Coronary artery (tissue), 2 donors: Measurements from ENCODE around the gene INSYN2A.

Source experiments
- DNase-seq: peaks from one replicate; pipeline ENCODE4 v3.0.0-alpha.2; 2017; ENCODE audit warnings: low spot score
- H3K27ac ChIP-seq, 2 donors: fragments of 200-600 bp; sonication (generic); one replicate each; pipeline ENCODE4 v1.5.1; 2016 to 2019
- H3K4me3 ChIP-seq: fragments of 200-600 bp; sonication (generic); 2 replicates; pipeline ENCODE4 v1.5.1; 2016; ENCODE audit warnings: mild to moderate bottlenecking, moderate library complexity
- CTCF ChIP-seq: fragments of 200-600 bp; sonication (generic); IDR thresholded peaks from one replicate; pipeline ENCODE4 v1.5.1; 2019; ENCODE audit warnings: antibody characterized with exemption

The INSYN2A gene

DNA sequence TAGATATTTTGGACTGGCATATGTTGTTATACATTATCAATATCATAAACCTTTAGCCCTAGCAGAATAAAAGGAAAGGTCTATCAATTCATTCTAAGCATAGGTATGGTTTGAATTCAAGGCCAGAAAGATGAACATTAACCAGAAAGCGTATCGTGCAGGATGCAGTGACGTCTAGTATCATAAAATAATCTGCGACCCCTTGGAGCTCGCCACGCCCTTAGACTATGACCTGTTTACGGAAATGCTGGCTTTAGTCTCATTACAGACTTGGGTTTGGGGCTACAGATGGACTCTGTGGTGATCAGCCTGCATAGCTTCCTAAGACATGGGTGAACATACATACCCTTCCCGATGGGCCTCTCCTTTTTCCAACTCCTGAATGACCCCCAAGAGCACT, 21.5 kb downstream of the INSYN2A start:
- TF ChIP-seq CTCF, result no peak
- DNase-seq, result no peak
- H3K4me3 ChIP-seq, result no peak overlapping the region
- H3K27ac ChIP-seq, result no peak overlapping the region

DNA sequence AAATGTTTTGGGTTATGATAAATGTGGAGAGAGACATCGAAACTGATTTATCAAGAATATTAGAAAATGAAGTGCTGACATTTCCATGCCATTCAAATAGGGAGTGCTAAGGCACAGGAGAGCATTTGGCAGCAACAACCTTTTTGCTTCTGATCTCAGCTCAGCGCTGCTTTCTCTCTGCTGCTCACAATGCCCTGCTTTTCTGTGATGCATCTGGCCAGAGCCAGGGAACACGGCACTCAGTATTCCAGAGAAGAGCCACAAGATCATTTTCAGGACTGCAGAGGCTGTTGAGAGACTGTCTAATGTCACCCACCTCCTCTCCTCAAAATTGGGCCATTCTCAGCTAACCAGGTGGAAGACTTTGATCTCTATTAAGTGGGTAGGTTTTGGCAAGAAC, 28.1 kb downstream of the INSYN2A start:
- DNase-seq, result no peak
- no peak overlapping the region for H3K4me3 ChIP-seq
- TF ChIP-seq CTCF, result no peak

GRCh38 chr10:127162841-127163240, 33.5 kb downstream of the INSYN2A start:
- Histone ChIP-seq H3K27ac (no peak overlapping the region), H3K4me3 (no peak overlapping the region)
- no peak for DNase-seq
- TF ChIP-seq CTCF, result no peak

More for the DNA sequence above, 28.1 kb downstream of the INSYN2A start:
- H3K27ac ChIP-seq, result no peak overlapping the region

DNA sequence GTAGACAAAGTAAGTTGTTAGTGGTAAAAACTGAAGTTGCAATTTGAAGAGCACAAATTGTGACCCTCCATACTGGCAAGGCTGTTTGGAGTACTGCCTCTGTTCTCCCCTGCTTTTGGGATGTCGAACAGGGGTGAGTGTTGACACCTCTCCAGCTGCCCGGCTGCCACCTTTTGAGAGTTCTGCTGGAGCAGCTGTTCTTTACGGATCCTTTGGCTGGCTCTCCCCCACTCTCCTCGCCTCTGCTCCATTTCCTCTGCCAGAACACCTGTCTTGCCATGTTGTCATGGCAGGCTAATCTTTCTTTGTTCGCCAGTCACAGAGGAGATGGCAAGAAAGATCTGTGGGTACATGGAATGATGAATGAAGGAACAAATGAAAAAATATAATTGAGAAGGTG, 34.9 kb downstream of the INSYN2A start:
- no peak overlapping the region for H3K4me3 ChIP-seq
- no peak overlapping the region for H3K27ac ChIP-seq
- TF ChIP-seq CTCF, result no peak
- no peak for DNase-seq

DNA sequence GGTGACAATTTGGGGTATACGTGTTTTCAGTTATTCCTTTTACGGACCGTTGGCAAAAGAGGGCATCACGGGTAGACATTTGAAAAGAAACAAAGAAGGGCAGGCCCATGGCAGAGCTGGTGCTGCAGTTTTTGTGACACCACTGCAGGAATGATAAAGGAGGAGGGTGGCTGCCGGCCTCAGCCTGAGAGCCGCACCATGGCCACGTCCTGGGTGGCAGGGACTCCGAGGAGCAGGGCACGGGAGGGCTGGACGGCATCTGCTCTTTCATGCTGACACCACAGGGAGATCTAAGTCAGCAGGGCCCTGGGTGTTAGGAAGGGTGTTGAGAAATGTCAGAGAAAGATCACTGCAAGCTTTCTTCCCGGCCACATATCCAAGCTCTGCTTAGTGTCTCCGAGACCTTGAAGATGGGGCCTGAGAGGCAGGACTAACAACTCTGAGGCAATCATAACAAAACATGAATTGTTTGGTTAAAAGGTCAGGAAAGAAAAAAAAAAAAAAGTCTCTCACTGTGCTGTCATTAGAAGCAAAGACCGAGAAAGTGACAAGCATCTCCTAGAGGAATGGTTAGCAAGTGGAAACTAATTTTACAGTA, 36.6 kb downstream of the INSYN2A start:
- no peak for DNase-seq
- H3K27ac ChIP-seq, result no peak overlapping the region
- H3K4me3 ChIP-seq, result no peak overlapping the region
- no peak for TF ChIP-seq CTCF

GRCh38 chr10:127158662-127159061, 37.7 kb downstream of the INSYN2A start:
- no peak for TF ChIP-seq CTCF
- no peak overlapping the region for H3K27ac ChIP-seq
- no peak overlapping the region for H3K4me3 ChIP-seq
- DNase-seq, result no peak

DNA sequence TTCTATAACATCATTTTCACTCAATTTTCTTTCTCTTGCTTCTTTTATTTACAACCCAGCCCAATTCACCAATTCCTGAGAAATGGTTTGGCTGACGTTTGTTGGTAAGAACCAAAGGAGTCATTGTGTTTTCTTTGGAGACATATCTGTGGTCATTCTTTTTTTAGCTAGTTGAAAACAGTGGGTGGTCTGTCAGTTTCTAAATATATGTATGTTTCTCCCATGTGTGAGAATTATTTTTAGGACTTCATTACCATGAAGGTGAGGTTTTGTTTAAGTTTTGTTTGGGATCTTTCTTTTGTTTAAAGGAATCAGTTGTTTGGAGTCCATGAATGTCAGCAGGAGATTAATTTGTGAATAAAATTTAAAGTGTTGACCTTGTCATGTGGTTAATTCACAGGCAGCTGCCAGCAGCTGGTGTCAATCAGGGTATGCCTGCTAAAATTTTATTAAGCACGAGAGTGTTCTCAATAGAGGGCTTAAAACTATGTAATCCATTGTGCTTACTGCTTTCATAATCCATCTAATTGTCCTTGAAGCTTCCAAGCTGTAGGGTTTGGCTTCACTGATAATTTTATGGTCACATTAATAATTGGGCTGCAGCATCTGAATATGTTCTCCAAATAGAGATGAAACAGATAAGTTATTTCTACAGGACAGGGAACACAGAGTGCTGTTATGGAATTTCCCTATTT, 38.7 kb downstream of the INSYN2A start:
- no peak for DNase-seq
- H3K27ac ChIP-seq, result no peak overlapping the region
- TF ChIP-seq CTCF, result no peak
- H3K4me3 ChIP-seq, result no peak overlapping the region
